ENCODE measurements around the gene LACTB. TPM values are rescaled to one million over a fixed set of nuclear protein-coding genes. Genes with fewer than 3 reads are reported as not detected.

LACTB gene, protein sequence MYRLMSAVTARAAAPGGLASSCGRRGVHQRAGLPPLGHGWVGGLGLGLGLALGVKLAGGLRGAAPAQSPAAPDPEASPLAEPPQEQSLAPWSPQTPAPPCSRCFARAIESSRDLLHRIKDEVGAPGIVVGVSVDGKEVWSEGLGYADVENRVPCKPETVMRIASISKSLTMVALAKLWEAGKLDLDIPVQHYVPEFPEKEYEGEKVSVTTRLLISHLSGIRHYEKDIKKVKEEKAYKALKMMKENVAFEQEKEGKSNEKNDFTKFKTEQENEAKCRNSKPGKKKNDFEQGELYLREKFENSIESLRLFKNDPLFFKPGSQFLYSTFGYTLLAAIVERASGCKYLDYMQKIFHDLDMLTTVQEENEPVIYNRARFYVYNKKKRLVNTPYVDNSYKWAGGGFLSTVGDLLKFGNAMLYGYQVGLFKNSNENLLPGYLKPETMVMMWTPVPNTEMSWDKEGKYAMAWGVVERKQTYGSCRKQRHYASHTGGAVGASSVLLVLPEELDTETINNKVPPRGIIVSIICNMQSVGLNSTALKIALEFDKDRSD
- 13.3 and 14.1 TPM in 2 replicates for total RNA-seq

GRCh38 chr15:63121382-63122001 lies at the start of gene LACTB:
TSS of gene LACTB (plus strand) at chr15:63121861. CDS start at chr15:63121872, 11 bp downstream.

GRCh38 chr15:63157118-63157843 lies 35.6 kb downstream of the LACTB start, which contains the start of gene RPS27L:
TSS of gene RPS27L (minus strand) at chr15:63157477. CDS start at chr15:63157405, 72 bp downstream.

DNA sequence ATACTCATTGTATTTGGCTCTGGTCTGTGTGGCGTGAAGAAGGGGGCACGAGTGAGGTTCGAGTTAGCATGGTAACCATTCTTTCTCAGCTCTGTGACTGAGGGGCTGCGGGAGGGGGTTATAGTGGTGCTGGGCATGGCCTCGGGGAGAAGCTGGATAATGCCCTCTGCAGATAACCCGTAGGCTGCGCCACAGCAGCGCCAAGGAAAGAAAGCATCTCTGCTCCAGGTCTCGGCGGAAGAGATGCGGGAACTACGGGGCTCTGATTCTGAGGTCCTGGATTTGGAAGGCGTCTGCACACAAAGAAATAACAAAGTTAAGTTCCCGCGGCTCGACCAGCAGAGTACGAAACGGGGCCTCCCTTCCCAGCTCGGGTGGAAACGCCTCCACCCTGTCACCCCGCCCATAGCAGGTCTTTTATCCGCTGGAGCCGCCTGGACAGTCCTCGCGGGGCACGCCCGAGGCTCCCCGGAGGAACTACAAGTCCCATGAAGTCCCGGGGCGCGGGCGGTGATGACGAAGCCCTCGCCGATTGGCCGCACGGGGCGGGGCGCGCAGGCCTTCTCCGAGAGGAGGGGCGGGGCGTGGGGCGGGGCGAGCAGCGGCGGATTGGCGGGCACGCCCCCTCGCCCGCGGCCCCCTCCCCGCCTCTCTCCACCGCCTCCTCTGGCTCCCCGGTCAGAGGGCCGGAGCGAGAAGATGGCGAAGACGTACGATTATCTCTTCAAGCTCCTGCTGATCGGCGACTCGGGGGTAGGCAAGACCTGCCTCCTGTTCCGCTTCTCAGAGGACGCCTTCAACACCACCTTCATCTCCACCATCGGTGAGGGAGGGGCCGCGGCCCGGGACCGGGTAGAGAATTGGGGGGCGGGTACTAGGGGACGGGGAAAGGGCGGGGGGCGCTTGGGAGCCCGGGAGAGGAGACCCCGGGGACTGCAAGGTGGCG lies 67.5 kb downstream of the LACTB start, which contains the start of gene RAB8B:
TSS of gene RAB8B (plus strand) at position 681 of the 946 bp plus-strand sequence. CDS start at position 700, 19 bp downstream.

Other genes starting within 250 kb of the LACTB start
- gene TPM1, start 79.1 kb upstream of the LACTB start, total RNA-seq: 2,417 and 3,011 TPM in 2 replicates
- gene RPS27L, start 35.6 kb downstream of the LACTB start, total RNA-seq: 128 and 170 TPM in 2 replicates
- gene RAB8B, start 67.7 kb downstream of the LACTB start, total RNA-seq: 39.4 and 42.8 TPM in 2 replicates
- 10.2 and 16.9 TPM in 2 replicates for gene APH1B, start 155.7 kb downstream of the LACTB start, total RNA-seq

All from placental epithelial cell (primary cell).